GM19351 (cell line): ENCODE data around the gene SMYD3.
A peak's percentile ranks its signal among the peaks of the same experiment; 100 is the strongest.

Experiments
- ATAC-seq: cut with Tn5 transposase; IDR thresholded peaks from one replicate; pipeline ENCODE4 v1.9.1; 2021; ENCODE audit warnings: mild to moderate bottlenecking, moderate library complexity; ENCODE audit not compliant: unreplicated experiment

Gene SMYD3

GRCh38 chr1:245934409-245934808 is 572.7 kb downstream of the SMYD3 start:
- ATAC-seq, result no peak

GRCh38 chr1:245933431-245934045 is 573.5 kb downstream of the SMYD3 start:
- no peak for ATAC-seq

GRCh38 chr1:245932302-245932972 is 574.6 kb downstream of the SMYD3 start:
- ATAC-seq, result no peak

- no peak for ATAC-seq
These were observed 575.6 kb downstream of the SMYD3 start for GRCh38 chr1:245931450-245931849.

- ATAC-seq, result no peak
These were observed 577.9 kb downstream of the SMYD3 start for GRCh38 chr1:245929224-245929623.

- no peak for ATAC-seq
These were observed 580.2 kb downstream of the SMYD3 start for GRCh38 chr1:245926888-245927287.

GRCh38 chr1:245923215-245923614 is 583.9 kb downstream of the SMYD3 start:
- ATAC-seq, result no peak

GRCh38 chr1:245921417-245921816 is 585.7 kb downstream of the SMYD3 start:
- ATAC-seq, result no peak

GRCh38 chr1:245917403-245917802 is 589.7 kb downstream of the SMYD3 start:
- no peak for ATAC-seq

GRCh38 chr1:245915841-245916240 is 591.2 kb downstream of the SMYD3 start:
- ATAC-seq, result no peak

- ATAC-seq, result no peak
These were observed 591.7 kb downstream of the SMYD3 start for GRCh38 chr1:245915406-245915805.

- no peak for ATAC-seq
These were observed 598.5 kb downstream of the SMYD3 start for GRCh38 chr1:245908543-245908942.

GRCh38 chr1:245906207-245906606 is 600.9 kb downstream of the SMYD3 start:
- no peak for ATAC-seq

- ATAC-seq, result no peak
These were observed 603.2 kb downstream of the SMYD3 start for GRCh38 chr1:245903851-245904250.

- no peak for ATAC-seq
These were observed 605.5 kb downstream of the SMYD3 start for GRCh38 chr1:245901565-245901964.

- peak; percentile 71 for ATAC-seq
These were observed 606.0 kb downstream of the SMYD3 start for GRCh38 chr1:245901037-245901436.

GRCh38 chr1:245898581-245898980 is 608.5 kb downstream of the SMYD3 start:
- no peak for ATAC-seq

- no peak for ATAC-seq
These were observed 610.8 kb downstream of the SMYD3 start for GRCh38 chr1:245896258-245896657.

GRCh38 chr1:245895455-245895959 is 611.6 kb downstream of the SMYD3 start:
- ATAC-seq, result peak; percentile 32

GRCh38 chr1:245894843-245895242 is 612.2 kb downstream of the SMYD3 start:
- ATAC-seq, result peak; percentile 63

- ATAC-seq, result no peak
These were observed 614.1 kb downstream of the SMYD3 start for GRCh38 chr1:245893025-245893424.

GRCh38 chr1:245888809-245889208 is 618.3 kb downstream of the SMYD3 start:
- peak; percentile 56 for ATAC-seq
